Panc1 (cell line): ENCODE results near the gene CARF. TPM values are rescaled to one million over a fixed set of nuclear protein-coding genes. Genes with fewer than 3 reads are reported as not detected.
A peak's percentile ranks its signal among the peaks of the same experiment; 100 is the strongest.

Source experiments
- ATAC-seq: fragments of 200-7000 bp; cut with Tn5 transposase; 2 replicates; pipeline ENCODE4 v1.9.1; 2020; ENCODE audit warnings: mild to moderate bottlenecking, moderate library complexity
- BruUV-seq: library from RNA; stranded (reverse); fragments of 400-500 nt; replicated peaks from 2 replicates; lab custom pipeline; 2021; lab: Mats Ljungman, UMichigan
- CTCF ChIA-PET: fragments of 300-600 bp; sonication (Branson Sonifier 250); formaldehyde crosslinking; loops from one replicate; lab custom pipeline; 2022; ENCODE audit warnings: antibody characterized with exemption; lab: Charles Lee
- POLR2A ChIA-PET: fragments of 300-600 bp; sonication (Branson Sonifier 250); formaldehyde crosslinking; loops from one replicate; lab custom pipeline; 2022; ENCODE audit warnings: antibody characterized with exemption; lab: Charles Lee
- DNase-seq: peaks from one replicate; pipeline ENCODE4 v3.0.0-alpha.2; 2010; ENCODE audit warnings: low read depth, low spot score
- H3K27ac ChIP-seq: 2 replicates; pipeline ENCODE4 v1.5.1; 2011; ENCODE audit warnings: mild to moderate bottlenecking, low read length, inconsistent platforms
- H3K27me3 ChIP-seq: fragments of 200-500 bp; sonication (Bioruptor generic); 2 replicates; pipeline ENCODE4 v1.6.0; 2014; ENCODE audit warnings: low read length, inconsistent platforms; ENCODE audit not compliant: control insufficient read depth, insufficient read depth
- H3K36me3 ChIP-seq: fragments of 200-500 bp; sonication (Bioruptor generic); 2 replicates; pipeline ENCODE4 v1.5.1; 2014; ENCODE audit warnings: inconsistent platforms, mild to moderate bottlenecking, low read length, moderate library complexity; ENCODE audit not compliant: control insufficient read depth, insufficient read depth
- H3K4me1 ChIP-seq: 2 replicates; pipeline ENCODE4 v1.5.1; 2011; ENCODE audit warnings: inconsistent platforms, mild to moderate bottlenecking, low read length, moderate library complexity; ENCODE audit not compliant: control insufficient read depth, insufficient read depth
- H3K4me3 ChIP-seq, 2 experiments: 2 replicates each; pipeline ENCODE4 v1.5.1; 2011 to 2012; ENCODE audit warnings: low read depth in 2 of 2, low read length in 2 of 2, mild to moderate bottlenecking in 2 of 2, inconsistent platforms in 1 of 2, moderate library complexity in 1 of 2
- H3K9me3 ChIP-seq: fragments of 200-500 bp; sonication (Bioruptor generic); 2 replicates; pipeline ENCODE4 v1.5.1; 2014; ENCODE audit warnings: low read depth, mild to moderate bottlenecking, inconsistent platforms, low read length, moderate library complexity; ENCODE audit not compliant: control insufficient read depth, insufficient read depth
- CTCF ChIP-seq: fragments of 450-650 bp; IDR thresholded peaks from 2 replicates; pipeline ENCODE4 v1.5.1; 2017; ENCODE audit warnings: mild to moderate bottlenecking
- POLR2AphosphoS5 ChIP-seq: IDR thresholded peaks from 2 replicates; pipeline ENCODE4 v1.6.1; 2012; ENCODE audit warnings: mild to moderate bottlenecking, low read depth, low read length, moderate library complexity
- REST ChIP-seq, 2 experiments: IDR thresholded peaks; 2 replicates each; pipeline ENCODE4 v1.6.1; 2011 to 2012; ENCODE audit warnings: low read depth in 2 of 2, control low read depth in 1 of 2, low read length in 1 of 2, mild to moderate bottlenecking in 1 of 2, moderate library complexity in 1 of 2; ENCODE audit not compliant: insufficient read depth in 1 of 2
- SIN3A ChIP-seq: IDR thresholded peaks from 2 replicates; pipeline ENCODE4 v1.6.1; 2012; ENCODE audit warnings: low read depth, mild to moderate bottlenecking, low read length, moderate library complexity, borderline replicate concordance; ENCODE audit not compliant: insufficient read depth
- TCF7L2 ChIP-seq: IDR thresholded peaks from 2 replicates; pipeline ENCODE4 v1.6.1; 2011; ENCODE audit warnings: mild to moderate bottlenecking, low read depth, low read length, inconsistent platforms
- in situ Hi-C: cut with HindIII; loops from 2 replicates; pipeline ENCODE4 v1.10.0; 2016; ENCODE audit warnings: low sequenced_read_pairs, low pct_unique_long_range_greater_than_20kb
- intact Hi-C: fragments of 100-400 bp; cut with micrococcal nuclease; formaldehyde crosslinking; loops from one replicate; pipeline ENCODE4 v1.10.0; 2022; ENCODE audit not compliant: unreplicated experiment
- total RNA-seq: library from RNA; stranded (reverse); gene quantifications from one replicate; pipeline ENCODE4 v1.2.1, GENCODE V29; 2021; ENCODE audit not compliant: unreplicated experiment

The CARF gene
- total RNA-seq, 1 experiment from 2014 or later = 8.0 TPM

GRCh38 chr2:202932425-202933138, 20.5 kb downstream of the CARF start:
- Histone ChIP-seq H3K36me3 (no peaks in the 10 kb centered on the region), H3K9me3 (no peaks in the 10 kb centered on the region), H3K27me3 (no peaks in the 10 kb centered on the region), H3K27ac (no peak overlapping the region), H3K4me1 (no peaks in the 10 kb centered on the region), H3K4me3 (no peak overlapping the region)
- no peak for DNase-seq
- ChIA-PET CTCF (no interaction called here), POLR2A (no interaction called here)
- BruUV-seq = no TSS peak
- intact Hi-C loops = no loop called here
- in situ Hi-C loops = no loop called here
- TF ChIP-seq SIN3A = no peak
- TF ChIP-seq POLR2AphosphoS5 = no peak
- TF ChIP-seq REST (IDR thresholded peaks at IDR 0.05; ENCODE audit: insufficient read depth in 1 of 2, low read depth in 2 of 2, low read length in 1 of 2) = no peak
- no peak for TF ChIP-seq TCF7L2
- no peak for TF ChIP-seq CTCF
- no peak; the same call in 1 of the 2 replicates for ATAC-seq

GRCh38 chr2:202933139-202933510, 21.1 kb downstream of the CARF start:
- Histone ChIP-seq H3K9me3 (no peaks in the 10 kb centered on the region), H3K27me3 (no peaks in the 10 kb centered on the region), H3K4me1 (no peaks in the 10 kb centered on the region), H3K27ac (no peak overlapping the region), H3K4me3 (no peak overlapping the region), H3K36me3 (no peaks in the 10 kb centered on the region)
- CTCF ChIA-PET = no interaction called here
- no peak for TF ChIP-seq REST (IDR thresholded peaks at IDR 0.05; ENCODE audit: insufficient read depth in 1 of 2, low read depth in 2 of 2, low read length in 1 of 2)
- TF ChIP-seq TCF7L2 = no peak
- TF ChIP-seq CTCF = no peak
- TF ChIP-seq SIN3A = no peak
- no peak for TF ChIP-seq POLR2AphosphoS5
- BruUV-seq = no TSS peak
- intact Hi-C loops = no loop called here
- DNase-seq (no peak), ATAC-seq (peak; percentile 51; the same call in 1 of the 2 replicates)
- POLR2A ChIA-PET = no interaction called here
- in situ Hi-C loops = no loop called here
